HG03139 (cell line): ENCODE results near the gene KLHL29.

Experiments
- ATAC-seq: cut with Tn5 transposase; IDR thresholded peaks from one replicate; pipeline ENCODE4 v1.9.1; 2021; ENCODE audit not compliant: unreplicated experiment

The KLHL29 gene

GRCh38 chr2:23526835-23527790 is 142.1 kb downstream of the KLHL29 start:
- no peak for ATAC-seq

- no peak for ATAC-seq
Measured at GRCh38 chr2:23528171-23528570, 143.2 kb downstream of the KLHL29 start.

DNA sequence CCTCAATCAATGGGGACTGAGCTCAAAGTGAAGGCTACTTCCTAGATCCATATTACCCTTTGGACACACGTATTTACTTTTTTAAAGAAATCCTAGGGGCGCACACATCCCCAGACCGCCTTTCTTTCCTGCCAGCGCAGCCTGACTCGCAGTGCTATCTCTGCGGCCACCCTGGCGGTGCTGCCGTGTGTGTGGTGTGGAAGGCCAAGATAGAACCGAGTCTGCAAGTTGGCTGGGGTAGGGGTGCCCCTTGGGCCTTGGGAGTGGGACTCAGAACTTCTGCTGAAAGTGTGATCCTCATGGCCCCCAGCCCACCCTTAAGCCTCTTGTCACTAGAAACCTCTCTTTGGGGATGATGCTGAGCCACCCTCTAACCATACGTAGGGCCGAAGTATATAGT is 143.7 kb downstream of the KLHL29 start:
- ATAC-seq, result no peak

DNA sequence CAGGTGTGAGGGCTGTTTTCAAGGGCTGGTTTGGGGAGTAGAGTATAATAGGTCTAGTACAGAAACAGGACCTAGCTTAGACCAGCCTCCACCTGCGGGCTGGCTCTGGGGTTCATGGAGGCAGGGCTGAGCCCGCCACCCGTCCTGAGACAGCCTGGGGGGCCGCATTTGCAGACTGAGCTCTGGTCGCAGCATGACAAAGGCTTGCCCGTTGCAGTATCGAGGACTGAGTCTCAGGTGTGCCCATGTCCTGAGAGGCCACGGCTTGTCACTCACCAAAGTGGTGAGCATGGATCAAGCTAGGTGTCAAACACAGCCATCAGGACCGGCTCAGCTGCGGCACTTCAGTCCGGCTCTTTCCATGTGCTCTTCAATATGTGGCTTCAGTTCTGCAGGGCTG is 144.7 kb downstream of the KLHL29 start:
- no peak for ATAC-seq

DNA sequence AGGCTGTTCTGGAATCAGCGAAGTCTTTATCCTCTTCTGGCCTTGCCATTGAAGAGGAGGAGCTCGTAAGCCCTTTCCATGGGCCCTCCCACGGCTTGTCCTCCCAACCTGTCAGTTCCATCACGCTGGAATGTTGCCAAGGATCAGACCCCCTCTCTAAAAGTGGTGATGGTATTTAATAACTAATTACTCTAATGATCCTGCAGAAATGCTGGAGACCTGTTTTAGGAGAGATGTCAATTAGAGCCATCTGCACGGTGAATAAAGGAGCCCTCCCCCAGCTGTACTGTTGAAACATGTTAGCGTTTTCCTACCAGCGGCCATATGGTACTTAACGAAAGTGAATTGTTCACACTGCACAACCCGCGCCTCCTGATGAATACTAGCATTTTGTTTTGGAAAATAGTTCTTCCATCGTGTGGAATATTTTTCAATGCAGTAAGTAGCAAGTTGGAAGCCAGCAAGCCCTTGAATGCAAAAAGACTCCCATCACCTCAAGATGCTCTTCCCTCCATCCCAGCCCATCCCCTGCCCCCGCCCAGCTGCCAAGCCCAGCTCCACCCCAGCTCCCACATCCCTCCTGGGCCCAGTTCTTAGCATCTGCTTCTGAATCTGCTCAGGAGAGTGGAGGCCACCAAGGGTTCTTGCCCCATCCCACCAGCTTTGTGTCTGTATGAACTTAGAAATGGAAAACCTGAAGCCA is 145.4 kb downstream of the KLHL29 start:
- no peak for ATAC-seq

- ATAC-seq, result no peak
Measured at GRCh38 chr2:23530909-23531276, 145.9 kb downstream of the KLHL29 start.

GRCh38 chr2:23531280-23531679 is 146.3 kb downstream of the KLHL29 start:
- no peak for ATAC-seq

DNA sequence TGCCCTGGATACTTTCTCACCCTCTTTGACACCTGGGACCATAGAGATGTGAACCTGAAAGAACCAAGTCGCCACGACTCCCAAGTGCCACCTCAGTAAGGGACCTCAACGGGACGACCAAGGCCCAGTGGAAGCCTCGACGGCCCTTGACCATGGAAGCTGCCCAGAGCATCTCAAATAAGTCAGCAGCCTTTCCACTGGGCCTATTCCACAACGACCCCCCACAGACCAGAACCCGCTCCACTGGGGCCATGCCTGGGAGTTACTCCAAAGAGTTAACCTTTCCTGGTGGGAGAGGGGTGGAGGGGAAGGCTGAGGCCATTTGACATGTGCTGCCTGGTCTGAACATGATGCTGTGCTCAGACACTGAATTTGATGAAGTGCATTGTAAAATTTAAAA is 146.9 kb downstream of the KLHL29 start:
- no peak for ATAC-seq

DNA sequence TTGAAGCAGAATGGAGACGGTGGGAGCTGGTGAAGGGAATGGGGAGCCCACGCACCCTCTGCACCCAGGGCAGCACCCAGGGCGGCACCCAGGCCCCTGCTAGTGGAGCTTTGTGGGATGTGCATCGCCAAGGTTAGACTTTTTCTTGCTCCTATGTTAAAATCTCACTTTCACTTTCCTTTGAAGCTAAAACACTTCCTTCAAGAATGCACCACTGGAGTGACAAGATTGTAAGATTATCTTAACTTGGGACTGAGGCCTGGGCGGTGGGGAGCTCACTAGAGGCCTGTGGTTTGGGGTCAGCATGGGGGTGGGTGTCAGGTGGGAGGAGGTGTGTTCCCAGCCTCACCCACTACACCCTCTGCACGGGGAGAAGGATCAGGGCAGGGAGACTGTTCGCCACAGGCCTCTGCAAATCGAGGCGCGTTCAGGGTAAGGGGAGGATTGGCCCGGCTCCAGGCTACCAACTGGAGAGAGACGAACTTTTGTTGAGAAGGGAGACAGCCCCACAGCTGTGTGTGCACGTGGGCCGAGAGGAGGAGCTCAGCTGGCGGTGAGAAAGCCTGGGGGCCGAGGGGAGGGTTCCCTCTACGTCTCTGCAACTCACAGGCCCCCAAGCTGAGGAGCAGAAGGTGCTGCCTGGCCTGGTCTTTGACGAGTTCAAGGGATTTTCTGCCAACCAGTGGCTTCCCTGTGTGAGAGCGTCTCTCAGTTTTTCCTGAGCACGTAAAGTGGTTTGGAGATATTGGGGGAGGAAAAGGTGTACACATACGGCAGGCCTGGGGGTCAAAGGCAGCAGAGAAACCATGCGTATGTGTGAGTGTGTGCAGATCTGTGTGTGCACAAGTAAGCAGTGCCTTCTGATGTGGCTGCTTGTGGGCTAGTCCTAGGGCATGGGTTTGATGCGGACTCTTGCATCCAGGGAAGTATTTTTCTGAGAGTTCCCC is 147.7 kb downstream of the KLHL29 start:
- peak; percentile 45 for ATAC-seq

- ATAC-seq, result no peak
Measured at GRCh38 chr2:23533338-23533695, 148.3 kb downstream of the KLHL29 start.

DNA sequence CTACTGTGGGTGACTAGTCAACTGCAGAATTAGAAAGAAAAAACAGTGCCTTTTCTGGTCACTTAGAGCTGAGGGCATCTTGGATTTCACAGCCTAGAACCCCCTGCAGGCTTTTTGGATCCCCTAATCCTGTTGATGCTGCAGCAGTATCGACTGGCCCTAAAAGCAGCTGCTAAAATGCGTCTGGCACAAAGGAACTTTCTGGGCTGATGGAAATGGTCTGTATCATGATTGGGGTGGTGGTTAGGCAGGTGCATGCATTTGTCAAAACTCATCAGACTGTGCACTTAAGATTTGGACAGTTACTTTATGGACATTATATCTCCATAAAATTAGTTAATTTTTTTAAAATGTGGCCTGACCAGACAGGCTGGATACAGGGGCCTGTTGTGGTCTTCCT is 149.8 kb downstream of the KLHL29 start:
- no peak for ATAC-seq

- ATAC-seq, result no peak
Measured at GRCh38 chr2:23536326-23536725, 151.3 kb downstream of the KLHL29 start.

DNA sequence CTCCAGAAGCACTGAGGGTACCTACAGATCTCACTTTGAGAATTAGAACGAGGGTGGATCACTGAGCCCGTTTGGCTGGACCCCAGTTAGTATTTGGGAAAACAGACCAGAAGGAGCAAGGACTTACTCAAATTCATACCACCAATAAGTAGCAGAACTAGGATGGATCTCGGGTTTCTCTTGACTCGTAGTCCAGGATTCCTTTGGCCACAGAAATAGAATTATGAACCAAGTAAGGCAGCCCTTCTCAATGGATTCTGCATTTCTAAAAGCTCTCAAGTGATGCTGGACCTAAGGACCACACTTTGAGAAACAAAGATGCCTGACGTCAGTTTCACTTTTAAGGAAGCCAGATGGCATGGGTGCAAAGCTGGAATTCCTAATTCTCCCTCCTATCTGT is 153.0 kb downstream of the KLHL29 start:
- no peak for ATAC-seq

GRCh38 chr2:23538566-23538965 is 153.6 kb downstream of the KLHL29 start:
- no peak for ATAC-seq

GRCh38 chr2:23540804-23541360 is 155.9 kb downstream of the KLHL29 start:
- no peak for ATAC-seq

- no peak for ATAC-seq
Measured at GRCh38 chr2:23541503-23542229, 156.7 kb downstream of the KLHL29 start.

GRCh38 chr2:23542230-23542789 is 157.3 kb downstream of the KLHL29 start:
- no peak for ATAC-seq

- no peak for ATAC-seq
Measured at GRCh38 chr2:23543302-23543701, 158.3 kb downstream of the KLHL29 start.

- no peak for ATAC-seq
Measured at GRCh38 chr2:23543728-23544127, 158.7 kb downstream of the KLHL29 start.
